PC-9 (cell line): ENCODE results near the gene LCK. TPM values are rescaled to one million over a fixed set of nuclear protein-coding genes. Genes with fewer than 3 reads are reported as not detected.

Experiments used
- BruUV-seq: library from RNA; stranded (reverse); fragments of 400-500 nt; replicated peaks from 2 replicates; lab custom pipeline; 2021; lab: Mats Ljungman, UMichigan
- CTCF ChIA-PET: fragments of 300-600 bp; sonication (Branson Sonifier 250); formaldehyde crosslinking; loops from one replicate; lab custom pipeline; 2022; ENCODE audit warnings: antibody characterized with exemption; lab: Charles Lee
- POLR2A ChIA-PET: fragments of 300-600 bp; sonication (Branson Sonifier 250); formaldehyde crosslinking; loops from one replicate; lab custom pipeline; 2022; ENCODE audit warnings: antibody characterized with exemption; ENCODE audit not compliant: unreplicated experiment; lab: Charles Lee
- DNase-seq, 2 experiments: peaks; one replicate each; pipeline versions ENCODE4 v3.0.0 to v3.0.0-alpha.2; 2015 to 2022; ENCODE audit warnings: mixed read lengths in 1 of 2
- H2AFZ ChIP-seq: fragments of 200-600 bp; sonication (generic); 2 replicates; pipeline ENCODE4 v1.8.1; 2017; ENCODE audit warnings: antibody characterized with exemption
- H3F3A ChIP-seq: fragments of 200-600 bp; sonication (generic); 2 replicates; pipeline ENCODE4 v1.8.1; 2017; ENCODE audit warnings: antibody characterized with exemption, mild to moderate bottlenecking, low read depth; ENCODE audit not compliant: insufficient read depth
- H3K27ac ChIP-seq: fragments of 200-600 bp; sonication (generic); 2 replicates; pipeline ENCODE4 v1.6.1; 2016; ENCODE audit warnings: mixed run types
- H3K27me3 ChIP-seq: fragments of 200-600 bp; sonication (generic); 2 replicates; pipeline ENCODE4 v1.6.1; 2016; ENCODE audit warnings: low read depth, mixed run types; ENCODE audit not compliant: insufficient read depth
- H3K36me3 ChIP-seq: fragments of 200-600 bp; sonication (generic); 2 replicates; pipeline ENCODE4 v1.6.1; 2016; ENCODE audit warnings: low read depth, mixed run types
- H3K4me1 ChIP-seq: fragments of 200-600 bp; sonication (generic); replicated peaks from 2 replicates; pipeline ENCODE4 v1.6.1; 2016; ENCODE audit warnings: mixed run types; ENCODE audit not compliant: insufficient read depth
- H3K4me2 ChIP-seq: fragments of 200-600 bp; sonication (generic); 2 replicates; pipeline ENCODE4 v1.6.1; 2017; ENCODE audit warnings: mixed run types
- H3K4me3 ChIP-seq: fragments of 200-600 bp; sonication (generic); 2 replicates; pipeline ENCODE4 v1.6.1; 2016; ENCODE audit warnings: mixed run types
- H3K79me2 ChIP-seq: fragments of 200-600 bp; sonication (generic); 2 replicates; pipeline ENCODE4 v1.6.1; 2017; ENCODE audit warnings: low read depth, mixed run types
- H3K9me2 ChIP-seq: fragments of 200-600 bp; sonication (generic); 2 replicates; pipeline ENCODE4 v1.8.1; 2017; ENCODE audit warnings: mild to moderate bottlenecking; ENCODE audit not compliant: insufficient read depth
- H3K9me3 ChIP-seq: fragments of 200-600 bp; sonication (generic); 2 replicates; pipeline ENCODE4 v1.8.1; 2016; ENCODE audit warnings: low read depth; ENCODE audit not compliant: insufficient read depth
- H4K20me1 ChIP-seq: fragments of 200-600 bp; sonication (generic); 2 replicates; pipeline ENCODE4 v1.8.1; 2017; ENCODE audit not compliant: insufficient read depth
- CTCF ChIP-seq: fragments of 200-600 bp; sonication (generic); conservative IDR thresholded peaks from 2 replicates; pipeline ENCODE4 v1.6.1; 2017; ENCODE audit warnings: mixed run types, antibody characterized with exemption, mild to moderate bottlenecking, moderate library complexity
- EZH2 ChIP-seq: fragments of 200-600 bp; sonication (generic); IDR thresholded peaks from 2 replicates; pipeline ENCODE4 v1.8.0; 2017; ENCODE audit warnings: antibody characterized with exemption, low read depth
- intact Hi-C: fragments of 100-400 bp; cut with micrococcal nuclease; formaldehyde crosslinking; loops from one replicate; pipeline ENCODE4 v1.10.0; 2022; ENCODE audit not compliant: unreplicated experiment
- total RNA-seq: library from RNA; stranded (reverse); gene quantifications from 2 replicates; pipeline ENCODE4 v1.2.3, GENCODE V29; 2021

LCK gene
- total RNA-seq, 1 experiment from 2014 or later: 2.0 TPM

- Histone ChIP-seq H3F3A (peaks cover 23% of the 10 kb centered on the region; the same call in 1 of the 2 replicates), H3K4me3 (no peak overlapping the region), H3K27me3 (no peaks in the 10 kb centered on the region), H3K9me3 (no peaks in the 10 kb centered on the region), H3K36me3 (peaks cover 40% of the 10 kb centered on the region), H3K27ac (no peak overlapping the region), H3K9me2 (no peaks in the 10 kb centered on the region), H3K4me2 (no peak overlapping the region), H3K4me1 (peaks cover 10% of the 10 kb centered on the region; the same call in 1 of the 2 replicates), H2AFZ (no peak overlapping the region), H3K79me2 (peaks cover 55% of the 10 kb centered on the region), H4K20me1 (peaks cover 13% of the 10 kb centered on the region)
- DNase-seq: no peak
- intact Hi-C loops: no loop called here
- ChIA-PET CTCF (no interaction called here), POLR2A (no interaction called here)
- BruUV-seq: no TSS peak
- no peak for TF ChIP-seq CTCF
- no peak for TF ChIP-seq EZH2
Measured at GRCh38 chr1:32305310-32305709, 54.2 kb downstream of the LCK start.

- Histone ChIP-seq H3F3A (peaks cover 23% of the 10 kb centered on the region; the same call in 1 of the 2 replicates), H3K36me3 (peaks cover 40% of the 10 kb centered on the region), H4K20me1 (peaks cover 14% of the 10 kb centered on the region), H3K27me3 (no peaks in the 10 kb centered on the region), H3K4me2 (no peak overlapping the region; the same call in 1 of the 2 replicates), H3K9me3 (no peaks in the 10 kb centered on the region), H3K79me2 (peaks cover 67% of the 10 kb centered on the region), H3K4me1 (peaks cover 10% of the 10 kb centered on the region; the same call in 1 of the 2 replicates), H3K4me3 (no peak overlapping the region), H3K9me2 (no peaks in the 10 kb centered on the region), H2AFZ (no peak overlapping the region), H3K27ac (0 out of 2 replicates have a peak overlapping the region, but pooled peaks have one; percentile 4)
- intact Hi-C loops: no loop called here
- POLR2A ChIA-PET: interaction anchor here (0.7 kb wide), 1 partner anchor 54 kb away, joined by 3 read pairs; no protein-coding TSS in a partner anchor
- CTCF ChIA-PET: interaction anchor here (0.7 kb wide), 2 partner anchors 28 to 37 kb away, joined by 4 to 5 read pairs; no protein-coding TSS in a partner anchor
- DNase-seq: no peak
- no TSS peak for BruUV-seq
- no peak for TF ChIP-seq EZH2
- TF ChIP-seq CTCF: no peak
Measured at GRCh38 chr1:32307324-32307723, 56.3 kb downstream of the LCK start.

GRCh38 chr1:32309960-32310359, 58.9 kb downstream of the LCK start:
- Histone ChIP-seq H3K9me2 (no peaks in the 10 kb centered on the region), H3K4me2 (no peak overlapping the region), H3F3A (peaks cover 23% of the 10 kb centered on the region; the same call in 1 of the 2 replicates), H3K36me3 (peaks cover 13% of the 10 kb centered on the region), H4K20me1 (peaks cover 22% of the 10 kb centered on the region), H2AFZ (no peak overlapping the region), H3K4me1 (peaks cover 10% of the 10 kb centered on the region; the same call in 1 of the 2 replicates), H3K27me3 (no peaks in the 10 kb centered on the region), H3K27ac (no peak overlapping the region), H3K4me3 (no peak overlapping the region), H3K79me2 (peaks cover 87% of the 10 kb centered on the region), H3K9me3 (no peaks in the 10 kb centered on the region)
- intact Hi-C loops: no loop called here
- no peak for DNase-seq
- TF ChIP-seq EZH2: no peak
- no peak for TF ChIP-seq CTCF
- ChIA-PET POLR2A (no interaction called here), CTCF (no interaction called here)
- BruUV-seq: no TSS peak
